GM06990 (cell line): ENCODE data around the gene SLIT1.

Source experiments
- DNase-seq: peaks from one replicate; pipeline ENCODE4 v3.0.0-alpha.2; 2011; ENCODE audit not compliant: insufficient read length; ENCODE audit errors: extremely low read depth
- H3K27me3 ChIP-seq: replicated peaks from 2 replicates; pipeline ENCODE4 v1.6.0; 2011; ENCODE audit warnings: low read length; ENCODE audit not compliant: control insufficient read depth, insufficient read depth
- H3K36me3 ChIP-seq: 2 replicates; pipeline ENCODE4 v1.5.1; 2011; ENCODE audit warnings: low read length; ENCODE audit not compliant: control insufficient read depth, insufficient read depth
- H3K4me3 ChIP-seq: replicated peaks from 2 replicates; pipeline ENCODE4 v1.5.1; 2011; ENCODE audit warnings: low read depth, mild to moderate bottlenecking, control low read depth, low read length
- TF ChIP-seq, protein P1 (sequence below): IDR thresholded peaks from 2 replicates; pipeline ENCODE4 v1.5.1; 2011; ENCODE audit warnings: low read length, control low read depth, mild to moderate bottlenecking, inconsistent platforms; ENCODE audit not compliant: insufficient read depth, poor library complexity, severe bottlenecking

The SLIT1 gene

DNA sequence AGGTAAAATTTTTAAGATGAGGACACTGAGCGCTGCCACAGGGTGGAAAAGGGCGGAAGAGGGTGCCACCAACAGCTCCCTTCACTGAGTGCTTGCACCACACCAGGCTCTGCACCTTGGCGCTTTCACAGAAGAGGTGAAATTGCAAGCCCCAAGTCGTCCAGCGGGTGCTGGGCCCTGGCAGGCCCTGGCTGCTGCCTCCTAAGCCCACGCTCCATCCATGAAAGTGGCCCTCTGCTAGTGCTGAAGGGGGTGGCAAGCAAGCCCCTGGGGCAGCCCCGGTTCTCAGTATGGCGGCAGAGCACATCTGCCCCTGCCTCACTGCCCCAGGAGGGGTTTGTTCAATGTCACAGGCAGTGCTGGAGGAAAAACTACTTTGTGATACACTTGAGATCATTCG, 95.1 kb downstream of the SLIT1 start:
- H3K27me3 ChIP-seq = no peaks in the 10 kb centered on the region; the same call in none of the 2 replicates

DNA sequence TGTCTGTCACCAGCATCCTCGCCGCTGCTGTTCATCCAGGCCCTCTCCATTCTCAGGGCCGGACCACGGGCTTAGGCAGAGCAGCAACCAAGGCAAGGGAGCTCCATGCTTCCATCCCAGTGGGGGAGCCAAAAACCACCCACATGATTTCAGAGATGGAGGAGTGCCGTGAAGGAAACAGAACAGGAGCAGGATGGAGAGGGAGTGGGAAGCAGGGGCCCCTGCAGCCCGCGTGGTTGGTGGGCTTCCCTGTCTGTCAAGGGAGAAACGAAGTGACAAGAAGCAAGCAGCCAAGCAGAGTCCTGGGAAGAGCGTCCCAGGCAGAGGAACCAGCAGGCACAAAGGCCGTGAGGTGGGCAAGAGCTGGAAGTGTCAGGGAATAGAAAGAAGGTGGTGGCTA, 95.7 kb downstream of the SLIT1 start:
- no peak for DNase-seq
- Histone ChIP-seq H3K27me3 (no peaks in the 10 kb centered on the region; the same call in none of the 2 replicates), H3K4me3 (no peak overlapping the region), H3K36me3 (no peaks in the 10 kb centered on the region)
- TF ChIP-seq, protein P1, sequence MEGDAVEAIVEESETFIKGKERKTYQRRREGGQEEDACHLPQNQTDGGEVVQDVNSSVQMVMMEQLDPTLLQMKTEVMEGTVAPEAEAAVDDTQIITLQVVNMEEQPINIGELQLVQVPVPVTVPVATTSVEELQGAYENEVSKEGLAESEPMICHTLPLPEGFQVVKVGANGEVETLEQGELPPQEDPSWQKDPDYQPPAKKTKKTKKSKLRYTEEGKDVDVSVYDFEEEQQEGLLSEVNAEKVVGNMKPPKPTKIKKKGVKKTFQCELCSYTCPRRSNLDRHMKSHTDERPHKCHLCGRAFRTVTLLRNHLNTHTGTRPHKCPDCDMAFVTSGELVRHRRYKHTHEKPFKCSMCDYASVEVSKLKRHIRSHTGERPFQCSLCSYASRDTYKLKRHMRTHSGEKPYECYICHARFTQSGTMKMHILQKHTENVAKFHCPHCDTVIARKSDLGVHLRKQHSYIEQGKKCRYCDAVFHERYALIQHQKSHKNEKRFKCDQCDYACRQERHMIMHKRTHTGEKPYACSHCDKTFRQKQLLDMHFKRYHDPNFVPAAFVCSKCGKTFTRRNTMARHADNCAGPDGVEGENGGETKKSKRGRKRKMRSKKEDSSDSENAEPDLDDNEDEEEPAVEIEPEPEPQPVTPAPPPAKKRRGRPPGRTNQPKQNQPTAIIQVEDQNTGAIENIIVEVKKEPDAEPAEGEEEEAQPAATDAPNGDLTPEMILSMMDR = no peak

More for the DNA sequence above, 95.1 kb downstream of the SLIT1 start:
- no peak for DNase-seq
- Histone ChIP-seq H3K4me3 (no peak overlapping the region), H3K36me3 (no peaks in the 10 kb centered on the region)
- TF ChIP-seq, protein P1 = no peak

DNA sequence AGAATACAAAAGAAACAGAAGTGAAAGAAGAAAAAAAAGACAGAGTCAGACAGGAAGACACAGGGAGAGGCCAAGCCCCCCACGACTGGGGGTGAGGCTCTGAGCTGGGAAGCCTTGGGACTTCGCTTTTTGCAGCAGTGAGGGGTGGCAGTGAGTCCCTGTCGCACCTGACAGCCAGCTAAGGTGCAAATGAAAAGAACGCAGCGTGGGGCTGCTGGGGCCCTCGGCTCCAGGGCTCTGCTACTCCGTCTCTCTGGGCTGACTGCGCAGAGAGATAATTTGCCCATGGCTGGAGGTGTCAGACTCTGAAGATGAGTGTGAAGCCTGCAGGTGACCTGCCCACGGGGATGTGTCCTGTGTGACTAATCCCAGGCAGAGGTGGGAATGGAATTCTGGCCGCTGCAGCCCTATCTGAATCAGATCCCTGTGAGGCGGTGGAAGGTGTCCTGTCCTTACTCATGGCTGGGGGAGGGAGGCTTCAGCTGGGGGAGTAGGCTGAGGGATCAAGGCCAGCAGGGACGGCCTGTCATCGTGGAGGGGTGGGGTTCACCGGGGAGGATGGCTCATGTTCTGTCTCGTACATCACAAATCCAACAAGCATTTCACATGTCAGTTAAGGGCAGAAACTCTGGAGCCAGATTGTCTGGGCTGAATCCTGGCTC, 96.4 kb downstream of the SLIT1 start:
- no peak for DNase-seq

DNA sequence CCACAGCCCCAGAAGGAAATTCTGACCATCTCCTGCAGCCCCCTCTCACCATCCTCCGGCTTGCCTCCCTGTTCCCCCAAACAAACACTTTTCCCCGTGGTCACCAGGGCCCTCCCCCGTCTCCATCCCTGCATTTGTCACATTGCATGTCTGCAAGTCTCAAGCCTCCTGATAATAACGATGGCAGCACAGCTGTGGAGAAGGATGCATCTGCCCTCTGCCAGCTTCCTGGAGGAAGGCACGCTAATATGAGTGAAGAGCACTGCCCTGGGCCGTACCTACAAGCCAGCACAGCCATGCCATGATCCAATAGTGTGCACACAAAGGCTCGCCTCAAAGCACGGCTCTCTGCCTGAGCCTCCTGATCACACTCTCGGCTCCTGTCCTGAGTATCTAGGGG, 98.5 kb downstream of the SLIT1 start:
- TF ChIP-seq, protein P1 = no peak
- no peaks in the 10 kb centered on the region; the same call in none of the 2 replicates for H3K27me3 ChIP-seq
- no peaks in the 10 kb centered on the region for H3K36me3 ChIP-seq
- no peak for DNase-seq
- H3K4me3 ChIP-seq = no peak overlapping the region

More for the DNA sequence above, 96.4 kb downstream of the SLIT1 start:
- TF ChIP-seq, protein P1 = no peak
- no peak overlapping the region for H3K4me3 ChIP-seq
- H3K36me3 ChIP-seq = no peaks in the 10 kb centered on the region
- no peaks in the 10 kb centered on the region; the same call in none of the 2 replicates for H3K27me3 ChIP-seq

DNA sequence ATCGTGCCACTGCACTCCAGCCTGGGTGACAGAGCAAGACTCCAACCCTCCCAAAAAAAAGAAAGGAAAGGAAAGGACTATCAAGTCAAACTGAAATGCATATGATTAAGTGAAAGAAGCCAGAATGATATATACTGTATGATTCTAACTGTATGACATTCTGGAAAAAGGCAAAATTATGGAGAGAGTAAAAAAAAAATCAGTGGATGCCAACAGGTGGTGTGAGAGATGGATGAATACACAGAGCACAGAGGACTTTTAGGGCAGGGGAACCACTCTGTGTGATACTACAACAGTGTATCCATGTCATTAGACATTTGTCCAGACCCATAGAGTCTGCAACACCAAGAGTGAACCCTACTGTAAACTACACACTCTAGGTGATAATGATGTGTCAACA, 99.2 kb downstream of the SLIT1 start:
- Histone ChIP-seq H3K4me3 (no peak overlapping the region), H3K36me3 (no peaks in the 10 kb centered on the region), H3K27me3 (no peaks in the 10 kb centered on the region; the same call in 1 of the 2 replicates)
- TF ChIP-seq, protein P1 = no peak
- no peak for DNase-seq
